ENCODE measurements around the gene MET. TPM values are rescaled to one million over a fixed set of nuclear protein-coding genes. Genes with fewer than 3 reads are reported as not detected.

The MET gene
- total and polyA plus RNA-seq, 10 of the 15 experiments (the other 5 are each of a cell fraction or from before 2014, with no cell fraction given) = 0.01 to 0.21 TPM; not detected in 8

DNA sequence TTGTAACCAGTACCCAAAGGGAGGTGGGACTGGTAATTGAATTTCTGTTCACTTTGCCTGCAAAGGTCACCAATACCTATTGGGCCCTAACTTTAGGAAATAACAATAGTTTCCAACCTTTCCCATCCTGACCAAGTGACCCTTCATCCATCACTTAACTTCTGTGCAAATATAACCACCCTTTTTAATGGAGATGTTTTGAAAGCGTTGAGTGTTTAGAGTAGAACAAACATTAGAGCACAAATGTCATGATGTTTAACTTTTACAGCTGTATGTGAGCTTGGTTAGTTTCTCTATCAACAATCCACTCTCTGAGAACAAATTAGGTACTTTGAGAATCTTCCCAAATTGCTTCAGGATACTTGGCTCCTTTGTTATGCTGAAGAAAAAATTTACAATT, 66.4 kb downstream of the MET start (continued):
- no peak for TF ChIP-seq CHD4 (IDR thresholded peaks at IDR 0.05)

DNA sequence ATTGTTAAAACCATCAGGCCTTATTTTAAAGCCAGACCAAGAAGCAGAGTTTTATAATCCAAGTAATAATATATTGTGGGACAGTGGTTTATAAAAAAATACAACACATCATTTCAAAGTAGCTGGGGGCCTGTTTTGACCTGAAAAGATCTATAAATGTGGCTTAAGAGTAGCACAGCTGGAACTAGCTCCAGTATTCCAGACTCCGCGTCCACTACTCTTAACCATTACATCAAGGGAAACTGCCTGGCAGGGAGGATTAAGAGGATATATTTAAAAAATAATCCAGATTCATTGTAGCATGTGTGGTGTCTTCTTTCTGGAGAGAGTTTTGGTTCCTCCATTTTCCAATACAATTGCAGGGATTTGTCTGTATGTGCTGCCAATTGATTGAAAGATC, 67.3 kb downstream of the MET start:
- in situ Hi-C loops (cut with MboI) = no loop called here
- Histone ChIP-seq H4K20me1 (ENCODE audit: control insufficient read depth, insufficient read depth) (no peaks in the 10 kb centered on the region), H3K4me1 (ENCODE audit: control insufficient read depth, insufficient read depth, low read length) (no peaks in the 10 kb centered on the region), H3K4me2 (ENCODE audit: control insufficient read depth, insufficient read depth) (no peak overlapping the region), H2AFZ (ENCODE audit: control insufficient read depth, low read depth, low read length) (no peak overlapping the region), H3K36me3 (ENCODE audit: control insufficient read depth in 2 of 2, insufficient read depth in 2 of 2, low read length in 1 of 2) (no peaks in the 10 kb centered on the region), H3K27ac (ENCODE audit: control insufficient read depth, insufficient read depth) (no peak overlapping the region), H3K9me3 (replicated peaks; ENCODE audit: control insufficient read depth, insufficient read depth, low read length) (no peaks in the 10 kb centered on the region), H3K9ac (ENCODE audit: control insufficient read depth, insufficient read depth, low read length) (no peak overlapping the region), H3K4me3 (no peak overlapping the region), H3K79me2 (ENCODE audit: control insufficient read depth, insufficient read depth, low read length) (no peaks in the 10 kb centered on the region), H3K27me3 (replicated peaks in 1 of 2; ENCODE audit: control insufficient read depth in 2 of 2, insufficient read depth in 2 of 2, low read length in 1 of 2) (peaks cover 0 to 5% of the 10 kb centered on the region in 2 experiments; a peak in 2 of 4 replicates)
- 96% methylated on average over 2 of the region's 2 CpGs for WGBS (ENCODE audit: insufficient coverage, insufficient replicate concordance, low lambda C conversion rate, missing lambda C conversion rate)
- FAIRE-seq (no peak), ATAC-seq (no peak), DNase-seq (ENCODE audit: low read depth, low spot score) (no peak)
- CTCF ChIA-PET = no interaction called here
- POLR2A ChIA-PET = no interaction called here
- BruUV-seq (replicated peaks) = no TSS peak
- intact Hi-C loops (cut with micrococcal nuclease; ENCODE audit: unreplicated experiment) = no loop called here
- SMC1A ChIA-PET (ENCODE audit: uncharacterized antibody, unreplicated experiment) = interaction anchor here (0.9 to 1.1 kb wide), 2 partner anchors 15 to 148 kb away, joined by 3 read pairs; no protein-coding TSS in a partner anchor
- RAD21 ChIA-PET (ENCODE audit: unreplicated experiment) = no interaction called here
- TF ChIP-seq, protein P1, sequence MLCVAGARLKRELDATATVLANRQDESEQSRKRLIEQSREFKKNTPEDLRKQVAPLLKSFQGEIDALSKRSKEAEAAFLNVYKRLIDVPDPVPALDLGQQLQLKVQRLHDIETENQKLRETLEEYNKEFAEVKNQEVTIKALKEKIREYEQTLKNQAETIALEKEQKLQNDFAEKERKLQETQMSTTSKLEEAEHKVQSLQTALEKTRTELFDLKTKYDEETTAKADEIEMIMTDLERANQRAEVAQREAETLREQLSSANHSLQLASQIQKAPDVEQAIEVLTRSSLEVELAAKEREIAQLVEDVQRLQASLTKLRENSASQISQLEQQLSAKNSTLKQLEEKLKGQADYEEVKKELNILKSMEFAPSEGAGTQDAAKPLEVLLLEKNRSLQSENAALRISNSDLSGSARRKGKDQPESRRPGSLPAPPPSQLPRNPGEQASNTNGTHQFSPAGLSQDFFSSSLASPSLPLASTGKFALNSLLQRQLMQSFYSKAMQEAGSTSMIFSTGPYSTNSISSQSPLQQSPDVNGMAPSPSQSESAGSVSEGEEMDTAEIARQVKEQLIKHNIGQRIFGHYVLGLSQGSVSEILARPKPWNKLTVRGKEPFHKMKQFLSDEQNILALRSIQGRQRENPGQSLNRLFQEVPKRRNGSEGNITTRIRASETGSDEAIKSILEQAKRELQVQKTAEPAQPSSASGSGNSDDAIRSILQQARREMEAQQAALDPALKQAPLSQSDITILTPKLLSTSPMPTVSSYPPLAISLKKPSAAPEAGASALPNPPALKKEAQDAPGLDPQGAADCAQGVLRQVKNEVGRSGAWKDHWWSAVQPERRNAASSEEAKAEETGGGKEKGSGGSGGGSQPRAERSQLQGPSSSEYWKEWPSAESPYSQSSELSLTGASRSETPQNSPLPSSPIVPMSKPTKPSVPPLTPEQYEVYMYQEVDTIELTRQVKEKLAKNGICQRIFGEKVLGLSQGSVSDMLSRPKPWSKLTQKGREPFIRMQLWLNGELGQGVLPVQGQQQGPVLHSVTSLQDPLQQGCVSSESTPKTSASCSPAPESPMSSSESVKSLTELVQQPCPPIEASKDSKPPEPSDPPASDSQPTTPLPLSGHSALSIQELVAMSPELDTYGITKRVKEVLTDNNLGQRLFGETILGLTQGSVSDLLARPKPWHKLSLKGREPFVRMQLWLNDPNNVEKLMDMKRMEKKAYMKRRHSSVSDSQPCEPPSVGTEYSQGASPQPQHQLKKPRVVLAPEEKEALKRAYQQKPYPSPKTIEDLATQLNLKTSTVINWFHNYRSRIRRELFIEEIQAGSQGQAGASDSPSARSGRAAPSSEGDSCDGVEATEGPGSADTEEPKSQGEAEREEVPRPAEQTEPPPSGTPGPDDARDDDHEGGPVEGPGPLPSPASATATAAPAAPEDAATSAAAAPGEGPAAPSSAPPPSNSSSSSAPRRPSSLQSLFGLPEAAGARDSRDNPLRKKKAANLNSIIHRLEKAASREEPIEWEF (IDR thresholded peaks at IDR 0.05; ENCODE audit: insufficient replicate concordance, low read depth, low read length) = no peak
- no peak for TF ChIP-seq ATF7 (IDR thresholded peaks at IDR 0.05; ENCODE audit: low read depth)
- no peak for TF ChIP-seq CBFB (IDR thresholded peaks at IDR 0.05; ENCODE audit: low read depth)
- TF ChIP-seq NFIC (IDR thresholded peaks at IDR 0.05; ENCODE audit: low read depth, low read length) = no peak
- TF ChIP-seq ZZZ3 (IDR thresholded peaks at IDR 0.05; ENCODE audit: control insufficient read depth, insufficient read length, low read depth) = no peak
- TF ChIP-seq, protein P2, sequence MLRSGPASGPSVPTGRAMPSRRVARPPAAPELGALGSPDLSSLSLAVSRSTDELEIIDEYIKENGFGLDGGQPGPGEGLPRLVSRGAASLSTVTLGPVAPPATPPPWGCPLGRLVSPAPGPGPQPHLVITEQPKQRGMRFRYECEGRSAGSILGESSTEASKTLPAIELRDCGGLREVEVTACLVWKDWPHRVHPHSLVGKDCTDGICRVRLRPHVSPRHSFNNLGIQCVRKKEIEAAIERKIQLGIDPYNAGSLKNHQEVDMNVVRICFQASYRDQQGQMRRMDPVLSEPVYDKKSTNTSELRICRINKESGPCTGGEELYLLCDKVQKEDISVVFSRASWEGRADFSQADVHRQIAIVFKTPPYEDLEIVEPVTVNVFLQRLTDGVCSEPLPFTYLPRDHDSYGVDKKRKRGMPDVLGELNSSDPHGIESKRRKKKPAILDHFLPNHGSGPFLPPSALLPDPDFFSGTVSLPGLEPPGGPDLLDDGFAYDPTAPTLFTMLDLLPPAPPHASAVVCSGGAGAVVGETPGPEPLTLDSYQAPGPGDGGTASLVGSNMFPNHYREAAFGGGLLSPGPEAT (IDR thresholded peaks at IDR 0.05; ENCODE audit: low read depth) = no peak
- no peak for TF ChIP-seq TBL1XR1 (IDR thresholded peaks at IDR 0.05; ENCODE audit: low read depth, low read length)
- no peak for TF ChIP-seq CEBPZ (IDR thresholded peaks at IDR 0.05; ENCODE audit: low read depth, low read length)
- no peak for TF ChIP-seq NR2C1 (IDR thresholded peaks at IDR 0.05)
